Naive B cell (primary cell): Measurements from ENCODE around the gene ZSCAN21. TPM values are rescaled to one million over a fixed set of nuclear protein-coding genes. Genes with fewer than 3 reads are reported as not detected.
"Not testable (repeated sequence)": the region's sequence is repeated elsewhere in the genome, so short reads cannot be mapped to it uniquely, and the experiment has no call there.

ENCODE experiments used
- ATAC-seq, 2 donors: fragments of 150-1000 bp; cut with Tn5 transposase; 2 replicates each; pipeline ENCODE4 v1.10.0; 2021; ENCODE audit warnings: low read depth in 2 of 2, mild to moderate bottlenecking in 2 of 2, moderate library complexity in 2 of 2
- DNase-seq: peaks from one replicate; pipeline ENCODE4 v3.0.0; 2022
- H3K27ac Mint-ChIP-seq, 6 donors: one replicate each; pipeline ENCODE4 v1.8.0; 2020 to 2022; ENCODE audit warnings: mild to moderate bottlenecking in 6 of 6, mixed read lengths in 6 of 6, moderate library complexity in 5 of 6, inconsistent platforms in 2 of 6
- H3K27me3 Mint-ChIP-seq, 3 donors: one replicate each; pipeline ENCODE4 v1.8.0; 2021 to 2022; ENCODE audit warnings: mixed read lengths in 3 of 3, mild to moderate bottlenecking in 1 of 3
- H3K36me3 Mint-ChIP-seq, 2 donors: one replicate each; pipeline ENCODE4 v1.8.0; 2020 to 2022; ENCODE audit warnings: mixed read lengths in 2 of 2, inconsistent platforms in 1 of 2, mild to moderate bottlenecking in 1 of 2
- H3K4me1 Mint-ChIP-seq, 3 donors: one replicate each; pipeline ENCODE4 v1.8.0; 2020 to 2022; ENCODE audit warnings: mixed read lengths in 3 of 3, inconsistent platforms in 1 of 3, mild to moderate bottlenecking in 1 of 3, moderate library complexity in 1 of 3
- H3K4me3 Mint-ChIP-seq, 8 donors: one replicate each; pipeline ENCODE4 v1.8.0; 2020 to 2022; ENCODE audit warnings: mild to moderate bottlenecking in 8 of 8, mixed read lengths in 8 of 8, moderate library complexity in 8 of 8, inconsistent platforms in 2 of 8
- H3K9me3 Mint-ChIP-seq, 7 donors: one replicate each; pipeline ENCODE4 v1.8.0; 2020 to 2022; ENCODE audit warnings: mixed read lengths in 7 of 7, mild to moderate bottlenecking in 5 of 7, inconsistent platforms in 2 of 7, moderate library complexity in 1 of 7
- polyA plus RNA-seq, 6 donors: library from polyadenylated mRNA; unstranded; fragments of 300-500 nt; fragmentation: Illumina TruSeq; gene quantifications; one replicate each; pipeline ENCODE4 v1.2.3, GENCODE V29; 2021; ENCODE audit warnings: low read depth in 6 of 6

Gene ZSCAN21
- 1 to 10 TPM; 4.7 to 9.8 (median 5.7) TPM for polyA plus RNA-seq

DNA sequence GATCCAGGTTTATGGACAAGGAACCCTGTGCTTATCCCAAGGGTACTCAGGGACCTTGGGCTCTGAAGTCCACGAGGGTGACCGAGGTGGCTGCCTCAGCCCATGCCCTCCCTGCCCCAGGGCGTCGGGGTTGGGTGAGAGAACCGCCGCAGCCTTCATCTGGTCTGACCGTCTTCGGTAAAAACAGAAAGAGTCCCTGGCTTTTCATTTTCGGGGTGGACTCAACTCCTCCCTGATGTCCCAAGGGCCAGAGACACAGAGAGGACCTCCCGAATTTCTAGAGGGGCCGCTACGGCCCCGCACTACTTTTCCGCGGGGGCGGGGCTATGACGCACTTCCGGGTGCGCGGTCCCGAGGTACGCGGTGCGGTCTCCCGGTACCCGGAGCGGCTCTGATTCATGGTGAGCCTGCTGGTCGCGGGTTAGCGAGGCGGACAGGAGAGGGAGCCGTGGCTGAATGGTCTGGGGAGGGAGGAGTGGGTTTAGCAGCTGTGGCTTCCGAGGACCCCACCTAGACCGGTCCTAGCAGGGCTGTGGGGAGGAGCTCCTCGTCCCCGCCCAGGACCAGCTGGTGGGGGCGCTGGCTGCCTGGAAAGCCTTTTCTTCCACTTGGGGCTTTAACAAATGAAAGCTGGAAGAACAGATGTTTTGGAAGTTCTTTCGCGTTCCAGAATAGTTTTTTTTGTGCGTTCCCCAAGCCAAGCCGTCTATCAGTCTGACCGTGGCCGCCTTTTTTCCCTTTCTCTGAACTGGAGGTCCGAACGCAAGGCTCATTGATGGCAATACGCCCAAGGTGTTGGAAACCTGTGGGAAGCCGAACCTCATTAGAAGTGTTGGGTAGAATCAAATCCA lies at the start of gene ZSCAN21:
Gene ZSCAN21 (plus strand): TSS at position 334 of the 851 bp plus-strand sequence. CDS start 7,233 bp downstream, outside the sequence.
- Mint-ChIP-seq H3K9me3 (no peaks in the 10 kb centered on the region), H3K27ac (peak within 1 kb of the TSS; percentile 94 to 99 (median 98)), H3K4me3 (peak within 1 kb of the TSS; percentile 84 to 99 (median 96)), H3K27me3 (no peaks in the 10 kb centered on the region), H3K4me1 (peaks cover 13 to 21% (median 19%) of the 10 kb centered on the region in 3 donors), H3K36me3 (no peaks in the 10 kb centered on the region)
- peak; percentile 83 for DNase-seq
- peak; percentile 89 to 92 for ATAC-seq

DNA sequence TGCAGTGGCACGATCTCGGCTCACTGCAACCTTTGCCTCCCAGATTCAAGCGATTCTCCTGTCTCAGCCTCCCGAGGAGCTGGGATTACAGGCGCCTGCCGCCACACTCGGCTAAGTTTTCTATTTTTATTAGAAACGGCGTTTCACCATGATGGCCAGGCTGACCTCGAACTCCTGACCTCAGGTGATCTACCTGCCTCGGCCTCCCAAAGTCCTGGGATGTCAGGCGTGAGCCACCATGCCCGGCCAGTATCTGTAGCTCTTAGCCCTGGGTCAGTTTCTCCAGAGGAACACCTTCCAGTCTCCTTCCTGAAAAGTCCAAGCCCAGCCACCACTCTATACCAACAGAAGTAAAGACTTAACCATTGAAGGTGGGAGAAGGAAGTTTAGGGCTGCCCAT lies 49.3 kb upstream of the ZSCAN21 start:
- ATAC-seq (no peak), DNase-seq (no peak)
- Mint-ChIP-seq H3K4me3 (no peak overlapping the region), H3K27me3 (peaks cover 0 to 6% (median 4%) of the 10 kb centered on the region in 3 donors), H3K36me3 (no peaks in the 10 kb centered on the region), H3K27ac (no peak overlapping the region), H3K9me3 (no peaks in the 10 kb centered on the region), H3K4me1 (peaks cover 12 to 19% (median 14%) of the 10 kb centered on the region in 3 donors)

DNA sequence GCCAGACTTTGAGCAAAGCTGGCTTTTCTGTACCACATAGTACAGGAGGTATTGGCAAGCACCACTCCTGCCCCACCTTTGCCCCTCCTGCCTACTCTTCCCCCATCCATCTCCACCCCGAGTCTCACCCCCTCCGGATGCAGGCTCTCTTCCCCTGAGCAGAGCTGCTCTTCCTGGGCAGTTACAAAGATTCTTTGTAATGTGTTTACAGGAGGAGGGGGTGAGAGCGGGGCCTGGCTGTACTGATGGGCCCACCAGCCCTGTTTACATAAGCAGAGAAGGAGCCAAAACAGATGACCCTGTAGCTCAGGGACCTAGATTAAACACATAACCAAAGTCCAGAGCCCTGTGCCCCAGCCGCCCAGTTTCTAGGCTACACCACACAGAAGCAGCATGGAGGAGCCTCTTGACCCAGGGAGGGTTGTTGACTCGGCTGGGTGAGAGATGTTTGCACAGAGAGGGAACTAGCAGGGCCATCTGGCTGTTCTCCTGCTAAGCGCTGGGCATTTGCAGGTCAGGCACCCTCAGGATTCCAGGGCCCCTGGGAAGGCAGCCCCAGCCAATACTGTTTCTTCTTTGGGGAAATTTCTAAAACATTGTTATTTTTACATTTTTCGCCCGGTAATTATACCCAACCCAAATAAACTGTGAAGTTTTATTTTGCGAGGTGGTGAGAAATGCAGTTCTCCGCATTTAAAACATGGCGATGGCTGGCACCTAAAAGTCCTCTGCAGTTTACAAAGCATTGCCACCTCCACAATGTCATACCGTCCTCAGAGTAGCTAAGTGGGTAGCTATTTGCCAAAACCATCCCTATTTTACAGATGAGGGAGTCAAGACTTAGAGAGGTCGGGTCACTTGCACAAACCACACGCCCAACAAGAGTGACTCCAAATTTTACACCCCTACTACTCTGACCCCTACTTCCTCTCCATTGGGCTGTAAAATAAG lies 45.6 kb upstream of the ZSCAN21 start:
- no peak for ATAC-seq
- Mint-ChIP-seq H3K27ac (peak overlapping the region in 1 of 6 donors; percentile 8), H3K9me3 (no peaks in the 10 kb centered on the region), H3K4me1 (no peaks in the 10 kb centered on the region), H3K4me3 (no peak overlapping the region), H3K36me3 (no peaks in the 10 kb centered on the region), H3K27me3 (peaks cover 0 to 9% (median 6%) of the 10 kb centered on the region in 3 donors)
- DNase-seq: no peak

DNA sequence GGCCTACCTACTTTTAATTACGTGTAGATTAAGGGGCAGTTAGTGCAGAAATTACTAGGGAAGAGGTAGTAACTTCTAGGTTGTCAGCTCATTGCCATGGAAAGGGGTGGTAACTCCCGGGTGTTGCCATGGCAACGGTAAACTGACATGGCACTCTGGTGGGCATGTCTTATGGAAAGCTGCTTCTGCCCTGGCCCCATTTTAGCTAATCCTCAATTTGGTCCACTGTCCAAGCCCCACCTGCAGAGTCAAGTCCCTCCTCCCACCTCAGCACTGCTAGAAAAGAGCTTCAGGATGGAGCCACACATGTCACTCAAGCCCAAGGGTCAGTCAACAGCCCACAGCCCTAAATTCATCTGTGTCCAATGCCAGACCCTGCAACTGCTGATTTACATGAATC lies 41.7 kb upstream of the ZSCAN21 start:
- Mint-ChIP-seq H3K27ac (no peak overlapping the region), H3K4me1 (no peaks in the 10 kb centered on the region), H3K27me3 (peaks cover 0 to 17% (median 16%) of the 10 kb centered on the region in 3 donors), H3K36me3 (no peaks in the 10 kb centered on the region), H3K4me3 (no peak overlapping the region), H3K9me3 (no peaks in the 10 kb centered on the region)
- DNase-seq (no peak), ATAC-seq (no peak)

DNA sequence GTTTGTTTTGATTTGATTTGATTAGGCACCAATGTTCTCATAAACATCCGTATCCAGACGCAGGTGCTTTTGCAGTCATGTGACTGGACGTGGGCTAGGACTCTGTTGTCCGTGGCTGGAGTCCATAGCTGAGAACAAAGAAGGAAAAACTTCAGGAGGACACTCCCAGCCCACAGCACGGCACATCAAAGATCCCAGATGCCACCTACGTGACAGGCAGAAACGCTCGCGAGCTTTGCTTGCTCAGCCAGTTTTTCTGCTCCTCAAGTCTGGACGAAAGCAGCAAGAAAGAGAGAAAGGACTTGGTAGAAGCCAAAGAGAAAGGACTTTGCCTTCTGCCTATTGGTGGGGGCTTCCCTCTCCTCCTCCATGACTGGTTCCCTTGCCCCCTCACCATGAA lies 41.0 kb upstream of the ZSCAN21 start:
- DNase-seq (no peak), ATAC-seq (no peak)
- Mint-ChIP-seq H3K9me3 (no peaks in the 10 kb centered on the region), H3K4me3 (no peak overlapping the region), H3K27ac (peak overlapping the region in 1 of 6 donors; percentile 21), H3K36me3 (no peaks in the 10 kb centered on the region), H3K27me3 (peaks cover 0 to 17% (median 16%) of the 10 kb centered on the region in 3 donors), H3K4me1 (no peaks in the 10 kb centered on the region)

DNA sequence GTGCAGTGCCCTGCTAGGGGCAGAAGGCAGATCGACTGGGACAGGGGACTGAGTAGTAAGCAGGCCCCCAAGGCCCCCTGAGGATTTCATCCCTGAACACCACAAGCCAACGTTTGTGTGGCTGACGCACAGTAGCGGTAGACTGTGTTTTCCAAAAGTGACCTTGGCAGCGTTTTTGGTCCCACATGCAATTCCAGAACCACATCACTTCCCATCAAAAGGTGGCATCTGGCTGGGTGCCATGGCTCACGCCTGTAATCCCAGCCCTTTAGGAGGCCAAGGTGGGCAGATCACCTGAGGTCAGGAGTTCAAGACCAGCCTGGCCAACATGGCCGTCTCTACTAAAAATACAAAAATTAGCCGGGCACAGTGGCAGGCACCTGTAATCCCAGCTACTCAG lies 39.6 kb upstream of the ZSCAN21 start:
- H3K27ac Mint-ChIP-seq, H3K9me3 Mint-ChIP-seq, H3K4me1 Mint-ChIP-seq, H3K36me3 Mint-ChIP-seq, H3K4me3 Mint-ChIP-seq, ATAC-seq, DNase-seq: not testable (repeated sequence)
- H3K27me3 Mint-ChIP-seq: peaks cover 0 to 17% (median 16%) of the 10 kb centered on the region in 3 donors

DNA sequence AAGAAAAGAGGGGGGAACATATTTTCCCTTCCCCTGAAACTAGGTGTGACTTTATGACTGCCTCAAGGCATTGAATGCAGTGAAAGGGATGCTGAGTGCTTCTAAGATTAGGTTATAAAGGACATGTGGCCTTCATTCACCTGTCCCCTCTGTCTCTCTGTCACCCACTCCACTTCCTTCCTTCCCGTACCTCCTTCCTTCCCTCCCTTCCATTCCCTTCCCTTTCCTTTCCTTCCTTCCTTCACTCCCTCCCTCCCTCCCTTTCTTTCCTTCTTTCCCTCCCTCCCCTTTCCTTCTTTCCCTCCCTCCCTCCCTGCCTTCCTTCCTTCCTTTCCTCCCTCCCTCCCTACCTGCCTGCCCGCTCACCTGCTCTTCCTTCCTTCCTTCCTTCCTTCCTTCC lies 38.7 kb upstream of the ZSCAN21 start:
- H3K27me3 Mint-ChIP-seq: peaks cover 0 to 17% (median 16%) of the 10 kb centered on the region in 3 donors
- no peaks in the 10 kb centered on the region for H3K9me3 Mint-ChIP-seq
- no peak for DNase-seq
- no peaks in the 10 kb centered on the region for H3K36me3 Mint-ChIP-seq
- peaks cover 0 to 8% (median 7%) of the 10 kb centered on the region in 3 donors for H3K4me1 Mint-ChIP-seq
- no peak for ATAC-seq
- H3K4me3 Mint-ChIP-seq: no peak overlapping the region
- no peak overlapping the region for H3K27ac Mint-ChIP-seq

DNA sequence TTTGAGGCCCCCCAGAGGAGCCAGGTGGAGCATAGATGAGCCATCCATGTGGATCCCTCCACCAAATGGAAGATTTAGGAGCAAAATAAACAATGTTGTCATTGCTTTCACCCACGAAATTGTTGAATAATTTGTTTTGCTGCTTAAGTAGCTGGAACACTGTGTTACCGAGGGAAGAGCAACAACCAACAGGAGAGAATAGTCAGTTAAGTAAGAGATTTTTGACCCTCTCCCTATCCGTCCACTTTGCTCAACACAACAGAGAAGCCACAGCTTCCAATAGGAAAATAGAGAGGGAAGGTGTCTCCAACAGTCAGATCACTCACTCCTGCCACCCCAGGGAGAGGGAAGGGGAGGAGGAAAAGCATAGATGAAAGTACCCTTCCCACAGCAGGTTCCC lies 38.1 kb upstream of the ZSCAN21 start:
- no peaks in the 10 kb centered on the region for H3K9me3 Mint-ChIP-seq

DNA sequence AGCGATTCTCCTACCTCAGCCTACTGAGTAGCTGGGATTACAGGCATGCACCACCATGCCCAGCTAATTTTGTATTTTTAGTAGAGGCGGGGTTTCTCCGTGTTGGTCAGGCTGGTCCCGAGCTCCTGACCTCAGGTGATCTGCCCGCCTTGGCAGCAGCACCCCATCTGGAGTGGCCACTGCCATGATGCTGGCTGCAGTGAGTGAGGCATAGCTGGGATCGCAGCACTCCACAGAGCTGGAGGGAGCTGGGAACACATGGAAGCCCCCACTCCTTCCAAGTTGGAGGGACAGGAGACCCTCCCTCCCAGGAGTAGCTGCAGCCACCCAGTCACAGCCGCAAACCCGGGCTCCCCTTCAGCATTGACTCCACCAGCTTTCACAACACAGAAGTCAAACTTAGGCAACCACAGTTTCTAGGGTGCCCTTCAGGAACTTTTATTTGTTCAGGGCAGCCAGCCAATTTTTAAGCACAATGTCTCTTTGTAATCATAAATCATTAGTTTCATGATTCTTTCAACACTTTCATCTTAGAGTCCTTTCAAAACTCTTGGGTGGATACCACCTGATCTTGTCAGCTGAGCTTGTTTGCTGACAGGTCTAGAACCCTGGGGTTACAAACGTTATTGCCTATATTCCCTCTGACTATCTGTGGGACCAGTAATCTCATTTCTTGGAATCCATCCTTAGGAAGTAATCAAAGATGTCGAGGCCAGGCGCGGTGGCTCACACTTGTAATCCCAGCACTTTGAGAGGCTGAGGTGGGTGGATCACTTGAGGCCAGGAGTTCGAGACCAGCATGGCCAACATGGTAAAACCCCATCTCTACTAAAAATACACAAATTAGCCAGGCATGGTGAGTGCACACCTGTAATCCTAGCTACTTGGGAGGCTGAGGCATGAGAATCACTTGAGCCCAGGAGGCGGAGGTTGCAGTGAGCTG lies 36.9 kb upstream of the ZSCAN21 start:
- not testable (repeated sequence) for DNase-seq, H3K9me3 Mint-ChIP-seq, ATAC-seq, H3K36me3 Mint-ChIP-seq, H3K27ac Mint-ChIP-seq
- H3K4me1 Mint-ChIP-seq: peaks cover 10 to 24% (median 16%) of the 10 kb centered on the region in 3 donors
- peaks cover 0 to 17% (median 16%) of the 10 kb centered on the region in 3 donors for H3K27me3 Mint-ChIP-seq
- H3K4me3 Mint-ChIP-seq: peak overlapping the region in 3 of 8 donors; percentile 18 to 66 (median 56)

More for the DNA sequence above, 38.1 kb upstream of the ZSCAN21 start:
- DNase-seq (no peak), ATAC-seq (no peak)
- H3K27me3 Mint-ChIP-seq: peaks cover 0 to 17% (median 16%) of the 10 kb centered on the region in 3 donors
- H3K36me3 Mint-ChIP-seq: no peaks in the 10 kb centered on the region
- H3K27ac Mint-ChIP-seq: no peak overlapping the region
- H3K4me3 Mint-ChIP-seq: no peak overlapping the region
- peaks cover 6 to 14% (median 13%) of the 10 kb centered on the region in 3 donors for H3K4me1 Mint-ChIP-seq

DNA sequence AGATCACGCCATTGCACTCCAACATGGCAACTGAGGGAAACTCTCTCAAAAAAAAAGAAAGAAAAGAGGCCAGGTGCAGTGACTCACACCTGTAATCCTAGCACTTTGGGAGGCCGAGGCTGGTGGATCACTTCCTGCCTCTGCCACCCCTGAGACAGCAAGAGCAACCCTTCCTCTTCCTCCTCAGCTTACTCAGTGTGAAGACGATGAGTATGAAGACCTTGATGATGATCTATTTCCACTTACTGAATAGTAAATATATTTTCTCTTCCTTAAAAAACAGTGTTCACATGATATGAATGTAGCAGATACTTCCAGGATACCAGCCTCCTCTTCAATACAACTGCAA lies 36.3 kb upstream of the ZSCAN21 start:
- H3K27me3 Mint-ChIP-seq: peaks cover 0 to 13% (median 12%) of the 10 kb centered on the region in 3 donors
- H3K27ac Mint-ChIP-seq: no peak overlapping the region
- DNase-seq: no peak
- no peaks in the 10 kb centered on the region for H3K36me3 Mint-ChIP-seq
- peak overlapping the region in 1 of 8 donors; percentile 18 for H3K4me3 Mint-ChIP-seq
- H3K9me3 Mint-ChIP-seq: no peaks in the 10 kb centered on the region
- no peak for ATAC-seq
- peaks cover 15 to 27% (median 20%) of the 10 kb centered on the region in 3 donors for H3K4me1 Mint-ChIP-seq

DNA sequence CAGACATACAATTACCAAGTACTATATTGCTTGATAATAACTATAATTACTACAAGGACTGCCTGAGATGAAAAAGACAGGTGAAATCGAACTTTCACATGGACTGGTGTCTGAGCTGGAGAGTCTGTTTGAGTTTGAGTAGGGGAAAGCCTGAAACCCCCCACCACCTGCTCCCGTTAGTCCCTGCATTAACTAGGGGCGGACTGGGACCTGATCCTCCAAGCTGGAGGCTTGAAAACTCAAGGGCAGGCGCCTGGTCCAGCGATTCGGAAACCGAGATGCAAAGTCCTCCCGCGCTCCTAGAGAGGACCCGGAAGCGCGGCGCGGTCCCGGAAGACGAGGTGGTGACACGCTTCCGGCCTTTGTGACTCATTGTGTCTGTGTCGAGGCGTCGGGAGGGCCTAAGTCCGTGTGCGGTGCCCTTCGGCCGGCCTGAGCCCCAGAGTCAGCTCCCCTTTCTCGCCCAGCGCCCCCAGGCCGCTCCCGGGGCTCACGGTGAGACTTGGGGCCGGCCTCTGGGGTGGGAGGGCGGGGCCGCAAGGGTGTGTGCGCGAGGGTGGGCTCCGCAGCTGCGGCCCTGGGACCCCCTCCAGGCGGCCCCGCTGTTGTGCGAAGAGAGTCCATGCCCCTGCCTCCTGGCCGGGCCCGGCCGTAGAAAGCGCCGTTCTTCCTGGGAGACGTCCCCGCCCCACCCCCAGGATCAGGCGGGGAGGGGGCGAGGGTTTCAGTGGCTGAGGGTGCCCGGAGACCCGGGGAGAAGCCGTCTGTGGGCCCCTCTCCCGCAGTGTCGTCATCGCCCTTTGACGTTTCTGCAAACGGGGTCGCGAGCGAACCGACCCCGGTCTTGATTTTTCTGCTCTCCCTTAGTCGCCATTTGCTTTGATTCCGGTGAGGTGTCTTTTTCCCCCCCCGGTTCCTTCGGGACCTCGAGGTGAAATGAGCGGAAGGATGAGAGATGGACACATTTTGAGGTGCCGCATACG lies 34.1 kb upstream of the ZSCAN21 start, which contains the start of gene ZKSCAN1:
Gene ZKSCAN1 (plus strand): TSS at position 365 of the 983 bp plus-strand sequence. CDS start 7,911 bp downstream, outside the sequence.
- DNase-seq: peak; percentile 80

More for the DNA sequence above, 34.1 kb upstream of the ZSCAN21 start, which contains the start of gene ZKSCAN1:
- Mint-ChIP-seq H3K27me3 (peaks cover 0 to 10% (median 9%) of the 10 kb centered on the region in 3 donors), H3K4me1 (peaks cover 21 to 46% (median 28%) of the 10 kb centered on the region in 3 donors), H3K36me3 (no peaks in the 10 kb centered on the region), H3K9me3 (no peaks in the 10 kb centered on the region), H3K4me3 (peak within 1 kb of the TSS; percentile 85 to 97 (median 92)), H3K27ac (peak within 1 kb of the TSS; percentile 93 to 99 (median 98))
- ATAC-seq: peak; percentile 98
